PFSK-1 (cell line): ENCODE data around the gene KIRREL2.

Source experiments
- FOXP2 ChIP-seq: optimal IDR thresholded peaks from 2 replicates; pipeline ENCODE3; 2011; ENCODE audit warnings: borderline replicate concordance, control low read depth, inconsistent platforms; ENCODE audit not compliant: insufficient read depth; ENCODE audit errors: extremely low read length, extremely low read depth
- POLR2AphosphoS5 ChIP-seq: IDR thresholded peaks from 2 replicates; pipeline ENCODE4 v1.6.1; 2012; ENCODE audit warnings: low read depth, mild to moderate bottlenecking, control low read depth, low read length, moderate library complexity
- REST ChIP-seq, 2 experiments: IDR thresholded peaks; 2 replicates each; pipeline versions ENCODE4 v1.6.1 to v1.8.0; 2011 to 2012; ENCODE audit warnings: low read depth in 2 of 2, low read length in 2 of 2, control low read depth in 1 of 2, inconsistent platforms in 1 of 2, mild to moderate bottlenecking in 1 of 2, moderate library complexity in 1 of 2; ENCODE audit not compliant: insufficient read depth in 1 of 2
- SIN3A ChIP-seq: IDR thresholded peaks from 2 replicates; pipeline ENCODE4 v1.6.1; 2012; ENCODE audit warnings: mild to moderate bottlenecking, low read length, moderate library complexity, borderline replicate concordance; ENCODE audit not compliant: insufficient read depth
- TAF1 ChIP-seq: IDR thresholded peaks from 2 replicates; pipeline ENCODE4 v1.6.1; 2012; ENCODE audit warnings: low read length, control low read depth, borderline replicate concordance; ENCODE audit not compliant: insufficient read depth

KIRREL2 gene

GRCh38 chr19:35851213-35852028 is 5.3 kb upstream of the KIRREL2 start:
- no peak for TF ChIP-seq TAF1
- TF ChIP-seq POLR2AphosphoS5, result no peak
- no peak for TF ChIP-seq FOXP2
- TF ChIP-seq REST (IDR thresholded peaks at IDR 0.05; ENCODE audit: insufficient read depth in 1 of 2, low read depth in 2 of 2, low read length in 2 of 2), result no peak
- TF ChIP-seq SIN3A, result no peak

- TF ChIP-seq FOXP2, result no peak
- TF ChIP-seq REST (IDR thresholded peaks at IDR 0.05; ENCODE audit: insufficient read depth in 1 of 2, low read depth in 2 of 2, low read length in 2 of 2), result no peak
- no peak for TF ChIP-seq SIN3A
- no peak for TF ChIP-seq POLR2AphosphoS5
- TF ChIP-seq TAF1, result no peak
These were observed 4.5 kb upstream of the KIRREL2 start, which contains the start of gene NPHS1 for GRCh38 chr19:35852029-35852780. TSS of gene NPHS1 (minus strand) at chr19:35852504. CDS start at chr19:35851837, 667 bp downstream.

GRCh38 chr19:35853038-35853756 is 3.5 kb upstream of the KIRREL2 start:
- TF ChIP-seq TAF1, result no peak

- TF ChIP-seq FOXP2, result no peak
- no peak for TF ChIP-seq POLR2AphosphoS5
- no peak for TF ChIP-seq REST (IDR thresholded peaks at IDR 0.05; ENCODE audit: insufficient read depth in 1 of 2, low read depth in 2 of 2, low read length in 2 of 2)
- TF ChIP-seq SIN3A, result no peak
- no peak for TF ChIP-seq TAF1
These were observed 1.6 kb downstream of the KIRREL2 start for GRCh38 chr19:35858311-35858710.

GRCh38 chr19:35859414-35859813 is 2.7 kb downstream of the KIRREL2 start:
- TF ChIP-seq REST (IDR thresholded peaks at IDR 0.05; ENCODE audit: insufficient read depth in 1 of 2, low read depth in 2 of 2, low read length in 2 of 2), result no peak
